H9 (cell line): Measurements from ENCODE around the gene ARRDC2. TPM values are rescaled to one million over a fixed set of nuclear protein-coding genes. Genes with fewer than 3 reads are reported as not detected.

ENCODE experiments used
- DNase-seq: peaks from one replicate; pipeline ENCODE4 v3.0.0-alpha.2; 2017
- H2AFZ ChIP-seq: one replicate; pipeline ENCODE4 v1.6.1; 2013; ENCODE audit warnings: mild to moderate bottlenecking, low read length, control low read depth, moderate library complexity
- H2AK5ac ChIP-seq: 2 replicates; pipeline ENCODE4 v1.6.1; 2013; ENCODE audit warnings: low read length, control low read depth, mixed read lengths; ENCODE audit not compliant: insufficient read length
- H2BK120ac ChIP-seq: one replicate; pipeline ENCODE4 v1.6.1; 2013; ENCODE audit warnings: low read depth, mild to moderate bottlenecking, low read length, control low read depth, inconsistent platforms; ENCODE audit not compliant: poor library complexity, severe bottlenecking
- H2BK12ac ChIP-seq: 2 replicates; pipeline ENCODE4 v1.6.1; 2013; ENCODE audit warnings: low read length, control low read depth, mixed read lengths, low read depth; ENCODE audit not compliant: insufficient read length
- H2BK15ac ChIP-seq: 2 replicates; pipeline ENCODE4 v1.6.1; 2013; ENCODE audit warnings: low read depth, low read length, control low read depth
- H2BK20ac ChIP-seq: one replicate; pipeline ENCODE4 v1.6.1; 2013; ENCODE audit warnings: low read depth, mild to moderate bottlenecking, low read length, control low read depth, inconsistent platforms; ENCODE audit not compliant: poor library complexity, severe bottlenecking
- H2BK5ac ChIP-seq: 2 replicates; pipeline ENCODE4 v1.6.1; 2013; ENCODE audit warnings: low read length, control low read depth, mixed read lengths; ENCODE audit not compliant: insufficient read length
- H3K14ac ChIP-seq: 2 replicates; pipeline ENCODE4 v1.6.1; 2013; ENCODE audit warnings: low read length, control low read depth; ENCODE audit not compliant: insufficient read depth
- H3K18ac ChIP-seq: 2 replicates; pipeline ENCODE4 v1.6.1; 2013; ENCODE audit warnings: low read depth, mild to moderate bottlenecking, mixed read lengths, low read length, control low read depth; ENCODE audit not compliant: insufficient read length
- H3K23ac ChIP-seq: 2 replicates; pipeline ENCODE4 v1.6.1; 2013; ENCODE audit warnings: low read length, control low read depth, mixed read lengths, low read depth; ENCODE audit not compliant: insufficient read length
- H3K23me2 ChIP-seq: 2 replicates; pipeline ENCODE4 v1.6.1; 2013; ENCODE audit warnings: low read depth, mild to moderate bottlenecking, mixed read lengths, low read length, control low read depth; ENCODE audit not compliant: insufficient read length, poor library complexity, severe bottlenecking
- H3K27ac ChIP-seq: 2 replicates; pipeline ENCODE4 v1.5.1; 2013; ENCODE audit warnings: low read length, control low read depth, mixed read lengths, low read depth; ENCODE audit not compliant: insufficient read length
- H3K27me3 ChIP-seq: 2 replicates; pipeline ENCODE4 v1.6.1; 2013; ENCODE audit warnings: low read length, control low read depth, inconsistent platforms; ENCODE audit not compliant: insufficient read depth
- H3K4ac ChIP-seq: 2 replicates; pipeline ENCODE4 v1.6.1; 2013; ENCODE audit warnings: low read depth, mild to moderate bottlenecking, control low read depth, inconsistent platforms, low read length, moderate library complexity
- H3K4me1 ChIP-seq: 2 replicates; pipeline ENCODE4 v1.6.1; 2013; ENCODE audit warnings: low read length, control low read depth, inconsistent platforms; ENCODE audit not compliant: insufficient read depth
- H3K4me2 ChIP-seq: 2 replicates; pipeline ENCODE4 v1.6.1; 2013; ENCODE audit warnings: low read length, control low read depth, mixed read lengths; ENCODE audit not compliant: insufficient read length, insufficient read depth
- H3K56ac ChIP-seq: 2 replicates; pipeline ENCODE4 v1.6.1; 2013; ENCODE audit warnings: low read depth, mild to moderate bottlenecking, mixed read lengths, low read length, control low read depth; ENCODE audit not compliant: insufficient read length
- H3K79me1 ChIP-seq: 2 replicates; pipeline ENCODE4 v1.6.1; 2013; ENCODE audit warnings: low read depth, mild to moderate bottlenecking, moderate library complexity, low read length, control low read depth, inconsistent platforms; ENCODE audit not compliant: insufficient read depth, poor library complexity, severe bottlenecking
- H3K79me2 ChIP-seq: 2 replicates; pipeline ENCODE4 v1.6.1; 2013; ENCODE audit warnings: low read length, control low read depth, inconsistent platforms; ENCODE audit not compliant: insufficient read depth
- H3K9ac ChIP-seq: 2 replicates; pipeline ENCODE4 v1.6.1; 2013; ENCODE audit warnings: low read length, control low read depth, mixed read lengths; ENCODE audit not compliant: insufficient read length; ENCODE audit errors: extremely low read depth
- H3K9me3 ChIP-seq: one replicate; pipeline ENCODE4 v1.6.1; 2013; ENCODE audit warnings: low read depth, low read length, inconsistent platforms; ENCODE audit not compliant: control insufficient read depth
- H3T11ph ChIP-seq: one replicate; pipeline ENCODE4 v1.6.1; 2013; ENCODE audit warnings: mild to moderate bottlenecking, low read length, control low read depth, inconsistent platforms
- H4K20me1 ChIP-seq: one replicate; pipeline ENCODE4 v1.6.1; 2013; ENCODE audit not compliant: control insufficient read depth, insufficient read length, insufficient read depth
- H4K5ac ChIP-seq: 2 replicates; pipeline ENCODE4 v1.6.1; 2013; ENCODE audit warnings: low read depth, mild to moderate bottlenecking, mixed read lengths, low read length, control low read depth; ENCODE audit not compliant: insufficient read length
- H4K8ac ChIP-seq: replicated peaks from 2 replicates; pipeline ENCODE4 v1.6.1; 2013; ENCODE audit warnings: low read length, control low read depth, mixed read lengths, low read depth; ENCODE audit not compliant: insufficient read length
- H4K91ac ChIP-seq: 2 replicates; pipeline ENCODE4 v1.6.1; 2013; ENCODE audit warnings: low read depth, mild to moderate bottlenecking, moderate library complexity, mixed read lengths, low read length, control low read depth; ENCODE audit not compliant: insufficient read length
- H3K27ac Mint-ChIP-seq, 3 experiments: 2 replicates in 2 of 3; 3 replicates in 1 of 3; pipeline ENCODE4 v1.8.0; 2020 to 2021; ENCODE audit warnings: mixed read lengths in 3 of 3, mild to moderate bottlenecking in 1 of 3, moderate library complexity in 1 of 3
- H3K27me3 Mint-ChIP-seq: 2 replicates; pipeline ENCODE4 v1.8.0; 2021; ENCODE audit warnings: low read depth, mild to moderate bottlenecking, moderate library complexity, mixed read lengths
- H3K36me3 Mint-ChIP-seq, 3 experiments: 2 replicates in 2 of 3; 3 replicates in 1 of 3; pipeline ENCODE4 v1.8.0; 2020 to 2021; ENCODE audit warnings: low read depth in 3 of 3, mixed read lengths in 3 of 3; ENCODE audit not compliant: insufficient read depth in 1 of 3
- H3K4me1 Mint-ChIP-seq, 2 experiments: 2 replicates each; pipeline ENCODE4 v1.8.0; 2020; ENCODE audit warnings: mixed read lengths in 2 of 2
- H3K4me3 Mint-ChIP-seq, 2 experiments: 2 replicates in 1 of 2; 3 replicates in 1 of 2; pipeline ENCODE4 v1.8.0; 2020 to 2021; ENCODE audit warnings: mild to moderate bottlenecking in 2 of 2, mixed read lengths in 2 of 2, moderate library complexity in 1 of 2
- H3K9me3 Mint-ChIP-seq, 2 experiments: 2 replicates in 1 of 2; 3 replicates in 1 of 2; pipeline ENCODE4 v1.8.0; 2020; ENCODE audit warnings: mild to moderate bottlenecking in 2 of 2, mixed read lengths in 2 of 2, moderate library complexity in 1 of 2
- CTCF ChIP-seq: fragments of 200-600 bp; sonication (generic); conservative IDR thresholded peaks from 3 replicates; pipeline ENCODE4 v1.8.0; 2021; ENCODE audit warnings: antibody characterized with exemption, mild to moderate bottlenecking
- WGBS: extraction: QIAGEN DNeasy Blood & Tissue Kit; methylation state at CpG from one replicate; pipeline ENCODE4 v1.1.7; 2013; ENCODE audit warnings: missing lambda C conversion rate, low lambda C conversion rate, mixed read lengths; ENCODE audit not compliant: insufficient read length; ENCODE audit errors: extremely low coverage; 5-methylcytosine and 5-hydroxymethylcytosine counted together
- total RNA-seq: library from RNA; stranded (reverse); gene quantifications from 2 replicates; pipeline ENCODE4 v1.2.1, GENCODE V29; 2021

The ARRDC2 gene
- total RNA-seq, 1 experiment from 2014 or later: 10.5 TPM

- no peak overlapping the region for H3K23ac ChIP-seq
- H2BK15ac ChIP-seq: no peak overlapping the region
- H3K14ac ChIP-seq: no peak overlapping the region
- Mint-ChIP-seq H3K9me3 (no peaks in the 10 kb centered on the region), H3K27me3 (peaks cover 2% of the 10 kb centered on the region; the same call in 1 of the 2 replicates), H3K27ac (peak overlapping the region in 1 of 3 experiments; percentile 49; a peak in 1 of 7 replicates), H3K4me1 (no peaks in the 10 kb centered on the region), H3K36me3 (peaks cover 0 to 19% (median 14%) of the 10 kb centered on the region in 3 experiments; a peak in 6 of 7 replicates), H3K4me3 (no peak overlapping the region)
- H3K4me1 ChIP-seq: no peaks in the 10 kb centered on the region
- no peak overlapping the region for H2AFZ ChIP-seq
- H4K91ac ChIP-seq: no peak overlapping the region
- H3K23me2 ChIP-seq: no peaks in the 10 kb centered on the region
- no peak overlapping the region for H4K5ac ChIP-seq
- no peak overlapping the region for H2BK20ac ChIP-seq
- no peak for DNase-seq
- H3T11ph ChIP-seq: no peak overlapping the region
- H3K4ac ChIP-seq: no peak overlapping the region
- no peak overlapping the region for H2AK5ac ChIP-seq
- no peak for TF ChIP-seq CTCF
- no peak overlapping the region for H2BK12ac ChIP-seq
- no peaks in the 10 kb centered on the region for H3K79me2 ChIP-seq
- no peak overlapping the region for H3K9ac ChIP-seq
- H3K79me1 ChIP-seq: no peaks in the 10 kb centered on the region
- no peak overlapping the region for H2BK120ac ChIP-seq
- no CpG with 5 or more reads among the region's 8 CpGs for WGBS
- H3K27me3 ChIP-seq: no peaks in the 10 kb centered on the region
- H3K4me2 ChIP-seq: no peak overlapping the region
- no peaks in the 10 kb centered on the region for H4K20me1 ChIP-seq
- no peak overlapping the region for H3K27ac ChIP-seq
- no peaks in the 10 kb centered on the region for H3K9me3 ChIP-seq
- no peak overlapping the region for H2BK5ac ChIP-seq
- no peak overlapping the region for H4K8ac ChIP-seq
- no peak overlapping the region for H3K18ac ChIP-seq
- H3K56ac ChIP-seq: no peak overlapping the region
Observed at GRCh38 chr19:17975032-17975431, 32.9 kb upstream of the ARRDC2 start.
